GM21423 (cell line): Measurements from ENCODE around the gene FBXO41.

ENCODE experiments used
- ATAC-seq: cut with Tn5 transposase; IDR thresholded peaks from one replicate; pipeline ENCODE4 v1.9.1; 2021; ENCODE audit warnings: mild to moderate bottlenecking, moderate library complexity; ENCODE audit not compliant: unreplicated experiment

The FBXO41 gene, protein sequence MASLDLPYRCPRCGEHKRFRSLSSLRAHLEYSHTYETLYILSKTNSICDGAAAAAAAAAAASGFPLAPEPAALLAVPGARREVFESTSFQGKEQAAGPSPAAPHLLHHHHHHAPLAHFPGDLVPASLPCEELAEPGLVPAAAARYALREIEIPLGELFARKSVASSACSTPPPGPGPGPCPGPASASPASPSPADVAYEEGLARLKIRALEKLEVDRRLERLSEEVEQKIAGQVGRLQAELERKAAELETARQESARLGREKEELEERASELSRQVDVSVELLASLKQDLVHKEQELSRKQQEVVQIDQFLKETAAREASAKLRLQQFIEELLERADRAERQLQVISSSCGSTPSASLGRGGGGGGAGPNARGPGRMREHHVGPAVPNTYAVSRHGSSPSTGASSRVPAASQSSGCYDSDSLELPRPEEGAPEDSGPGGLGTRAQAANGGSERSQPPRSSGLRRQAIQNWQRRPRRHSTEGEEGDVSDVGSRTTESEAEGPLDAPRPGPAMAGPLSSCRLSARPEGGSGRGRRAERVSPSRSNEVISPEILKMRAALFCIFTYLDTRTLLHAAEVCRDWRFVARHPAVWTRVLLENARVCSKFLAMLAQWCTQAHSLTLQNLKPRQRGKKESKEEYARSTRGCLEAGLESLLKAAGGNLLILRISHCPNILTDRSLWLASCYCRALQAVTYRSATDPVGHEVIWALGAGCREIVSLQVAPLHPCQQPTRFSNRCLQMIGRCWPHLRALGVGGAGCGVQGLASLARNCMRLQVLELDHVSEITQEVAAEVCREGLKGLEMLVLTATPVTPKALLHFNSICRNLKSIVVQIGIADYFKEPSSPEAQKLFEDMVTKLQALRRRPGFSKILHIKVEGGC

DNA sequence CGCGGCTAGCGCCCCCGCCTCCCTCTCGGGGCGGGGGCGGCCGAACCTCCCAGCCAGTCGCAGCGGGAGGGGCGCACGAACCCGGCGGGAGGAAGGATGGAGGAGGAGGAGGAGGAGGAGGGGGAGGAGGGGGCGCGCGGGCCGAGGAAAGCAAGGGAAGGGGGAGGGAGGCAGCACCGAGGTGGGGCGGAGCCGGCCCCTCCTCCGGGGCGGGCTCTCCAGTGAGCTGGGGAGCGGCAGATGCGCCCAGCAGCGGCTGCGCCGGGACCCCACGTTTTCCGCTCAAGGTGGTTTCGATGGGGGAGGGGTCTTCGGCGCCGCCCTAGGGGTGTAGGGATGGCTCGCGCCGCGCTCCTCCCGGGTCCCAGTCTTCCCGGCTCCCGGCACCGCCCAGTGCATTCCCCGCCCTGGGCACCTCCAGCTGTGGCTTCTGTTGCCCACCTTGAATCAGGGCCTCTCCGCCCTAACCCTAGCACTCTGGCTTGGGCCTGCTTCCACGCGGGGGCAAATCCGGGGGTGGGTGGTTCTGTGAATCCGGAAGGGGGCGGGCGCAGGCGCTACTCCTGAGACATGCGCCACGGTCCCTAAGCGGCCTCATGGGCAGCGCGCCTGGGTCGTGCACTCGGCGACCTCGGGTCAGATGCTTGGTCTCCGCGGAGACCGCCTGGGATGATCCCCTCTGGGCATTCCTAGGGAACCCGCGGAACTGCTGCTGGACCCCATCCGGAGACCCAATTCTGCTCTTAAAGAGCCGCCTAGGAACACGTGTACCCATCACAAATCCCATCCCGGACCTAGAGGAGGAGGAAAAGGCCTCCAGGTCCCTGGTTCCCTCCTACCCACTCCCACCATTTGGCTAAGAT, at the start of gene FBXO41:
Gene FBXO41, minus strand, starts transcription at position 183 of the 863 bp plus-strand sequence. CDS start 14,848 bp downstream, outside the sequence.
- ATAC-seq: peak; percentile 68

DNA sequence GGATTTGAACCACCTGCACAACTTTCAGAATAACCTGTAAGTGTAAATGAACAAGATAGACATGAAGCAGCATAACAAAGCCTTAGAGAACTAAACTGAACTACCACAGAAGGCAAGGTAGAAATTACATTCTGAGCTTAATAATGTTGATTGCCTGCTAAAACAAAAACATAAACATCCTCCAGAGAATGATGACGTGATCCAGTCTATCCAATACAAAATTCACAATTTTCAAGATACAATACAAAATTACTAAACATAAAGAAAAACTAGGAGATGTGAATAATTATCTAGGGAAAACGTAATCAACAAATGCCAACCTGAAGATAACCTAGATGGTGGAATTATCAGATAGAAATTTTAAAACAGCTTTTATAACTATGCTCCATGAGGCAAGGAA, 49.8 kb upstream of the FBXO41 start:
- no peak for ATAC-seq

DNA sequence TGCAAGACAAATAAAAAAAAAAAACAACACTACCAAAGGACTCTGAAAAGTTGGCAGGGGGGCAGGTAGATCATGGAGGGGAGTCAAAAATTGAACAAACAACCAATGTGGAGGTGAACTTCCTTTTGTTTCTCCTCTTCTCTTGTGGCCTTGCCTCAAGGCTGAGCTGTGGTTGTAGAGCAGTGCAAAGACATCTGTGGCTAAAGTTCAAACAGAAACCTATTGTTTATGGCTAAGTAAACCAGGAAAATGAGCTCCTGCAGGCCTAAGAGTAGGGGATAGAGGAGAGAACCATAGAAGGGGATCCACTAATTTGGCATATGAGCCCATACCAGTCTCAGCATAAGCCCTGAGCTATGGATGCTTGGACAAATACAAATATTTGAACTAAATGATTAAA, 49.3 kb upstream of the FBXO41 start:
- no peak for ATAC-seq

DNA sequence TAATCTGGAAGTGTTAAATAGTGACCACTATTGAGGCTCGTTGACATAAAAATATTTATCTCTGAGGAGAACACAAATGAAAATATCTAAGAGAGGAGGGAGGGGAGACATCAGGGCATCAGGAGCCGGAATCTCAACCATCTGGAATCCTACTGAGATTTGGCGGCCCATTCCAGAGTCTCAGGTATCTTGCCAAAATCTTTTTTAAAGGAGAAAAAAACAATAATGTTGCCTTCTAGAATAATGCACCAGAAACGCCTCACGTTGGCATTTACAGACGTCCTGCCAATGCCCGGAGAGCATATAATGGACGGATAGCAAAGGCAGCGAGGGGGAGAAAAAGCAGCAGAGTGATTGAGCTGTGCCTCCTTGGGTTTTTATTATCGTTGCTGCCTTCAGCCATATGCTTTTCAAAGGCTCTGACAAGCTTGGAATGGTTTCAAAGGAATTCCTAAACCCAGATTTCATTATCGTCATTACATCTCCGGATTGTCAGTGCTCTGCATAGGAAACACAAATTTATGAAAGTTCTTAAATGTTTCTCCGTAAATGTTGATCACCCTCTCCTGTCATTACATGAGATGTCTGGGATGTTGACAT, 39.9 kb upstream of the FBXO41 start:
- ATAC-seq: no peak

DNA sequence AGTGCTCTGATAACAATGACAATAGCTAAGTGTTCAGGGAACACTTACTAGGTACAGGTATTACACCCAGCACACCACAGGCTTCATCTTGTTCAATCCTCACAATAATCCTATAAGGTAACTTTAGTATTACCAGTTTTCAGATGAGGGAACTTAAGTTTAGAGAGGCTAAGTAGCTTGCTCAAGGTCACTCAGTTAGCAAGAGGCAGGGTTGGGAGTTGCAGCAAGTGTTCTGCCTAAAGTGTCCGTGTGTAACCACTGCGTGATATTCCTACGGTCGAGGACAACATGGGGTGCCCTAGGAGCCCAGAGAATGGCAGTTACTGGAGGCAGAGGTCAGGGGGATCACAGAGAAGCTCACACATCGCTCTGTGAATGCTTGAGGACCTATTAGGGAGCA, 39.3 kb upstream of the FBXO41 start:
- no peak for ATAC-seq

DNA sequence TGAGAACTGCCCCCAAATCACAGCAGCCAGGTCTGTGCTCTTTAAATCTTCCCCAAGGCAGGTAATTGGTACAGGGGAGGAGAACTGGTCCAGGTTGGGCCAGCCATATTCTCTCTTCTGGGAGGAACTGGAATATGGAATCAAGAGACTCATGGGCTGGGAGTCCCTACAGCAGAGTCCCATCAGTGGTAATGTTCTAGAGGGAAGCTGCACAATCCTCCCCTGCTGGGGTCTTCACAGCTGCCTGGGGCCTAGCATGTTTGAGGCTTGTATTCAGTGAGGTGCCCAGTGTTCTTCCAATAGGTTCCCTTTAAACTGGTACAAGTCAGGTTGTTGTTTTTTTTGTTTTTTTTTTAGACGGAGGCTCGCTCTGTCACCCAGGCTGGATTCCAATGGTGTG, 30.2 kb upstream of the FBXO41 start:
- no peak for ATAC-seq

DNA sequence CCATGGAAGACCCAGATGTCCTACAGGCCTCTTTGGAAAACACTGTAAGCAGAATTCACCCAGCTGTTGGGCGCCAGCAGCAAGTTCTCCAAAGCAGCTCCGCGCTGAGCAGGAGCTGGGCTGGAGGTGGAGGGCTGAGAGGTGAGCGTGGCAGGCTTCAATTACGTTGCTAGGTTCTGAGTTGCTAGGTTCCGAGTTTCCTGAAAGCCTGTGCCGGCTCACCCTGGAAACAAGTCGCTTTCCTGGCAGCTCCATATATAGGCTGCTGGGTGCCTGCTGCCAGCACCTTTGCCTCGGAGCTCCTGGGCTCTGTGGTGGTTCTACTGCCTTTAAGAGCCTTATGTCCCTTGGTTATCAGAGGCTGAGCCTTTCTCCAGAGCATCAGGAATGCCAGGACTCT, 23.4 kb upstream of the FBXO41 start:
- ATAC-seq: no peak

DNA sequence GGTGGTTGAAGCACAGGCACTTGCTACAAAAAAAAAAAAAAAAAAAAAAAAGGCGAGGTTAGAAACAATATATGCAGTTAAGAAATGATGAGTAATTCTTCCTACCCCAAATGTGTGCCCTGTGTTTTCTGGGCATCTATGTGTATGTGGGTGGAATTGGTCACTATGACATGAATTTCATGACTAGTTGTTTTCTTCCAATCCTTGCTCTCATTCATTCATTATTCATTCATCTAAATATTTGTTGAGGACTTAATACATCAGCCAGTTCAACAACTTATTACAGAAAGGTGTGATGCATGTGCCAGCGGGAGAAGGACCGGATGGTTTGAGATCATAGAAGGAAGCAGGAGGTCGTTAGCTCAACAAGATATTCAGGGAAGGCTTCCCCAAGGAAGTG, 17.4 kb upstream of the FBXO41 start:
- ATAC-seq: no peak

DNA sequence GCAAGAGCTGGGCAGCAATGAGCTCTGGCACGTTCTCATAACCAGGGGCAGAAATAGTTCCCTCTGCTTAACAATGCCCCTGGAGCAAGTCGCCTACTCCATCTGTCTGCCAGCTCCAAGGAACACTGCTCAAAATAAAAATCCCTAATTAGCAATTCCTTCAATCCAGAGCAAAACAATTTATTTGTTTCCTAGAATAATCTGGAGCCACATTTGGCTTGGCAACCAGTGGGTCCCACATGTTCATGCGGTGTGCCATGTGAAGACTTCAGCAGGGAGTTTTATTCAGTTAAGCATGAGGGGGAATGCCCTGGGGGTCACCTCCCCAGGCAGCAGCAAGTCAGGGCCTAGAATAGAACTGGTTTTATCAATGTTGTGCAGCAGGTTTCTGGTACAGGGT, 16.6 kb upstream of the FBXO41 start:
- ATAC-seq: no peak

DNA sequence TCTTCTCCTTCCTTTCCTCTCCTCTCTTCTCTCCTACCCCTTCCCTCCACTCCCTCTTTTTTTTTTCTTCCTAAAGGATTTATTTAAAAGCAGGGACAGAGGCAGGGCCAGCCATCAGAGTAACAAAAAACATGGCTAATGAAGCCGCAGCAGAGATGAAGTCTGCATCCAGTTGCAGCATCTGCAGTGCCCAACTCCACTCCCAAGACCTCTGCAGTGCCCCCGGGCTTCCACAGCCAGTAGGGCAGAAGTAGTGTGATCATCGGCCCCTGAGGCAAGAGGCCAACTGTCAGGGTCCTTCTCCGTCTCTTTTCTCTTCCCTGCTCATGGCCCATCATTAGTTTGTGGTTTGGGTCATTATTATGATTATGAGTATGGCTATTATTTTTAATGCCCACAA, 13.3 kb upstream of the FBXO41 start:
- no peak for ATAC-seq

DNA sequence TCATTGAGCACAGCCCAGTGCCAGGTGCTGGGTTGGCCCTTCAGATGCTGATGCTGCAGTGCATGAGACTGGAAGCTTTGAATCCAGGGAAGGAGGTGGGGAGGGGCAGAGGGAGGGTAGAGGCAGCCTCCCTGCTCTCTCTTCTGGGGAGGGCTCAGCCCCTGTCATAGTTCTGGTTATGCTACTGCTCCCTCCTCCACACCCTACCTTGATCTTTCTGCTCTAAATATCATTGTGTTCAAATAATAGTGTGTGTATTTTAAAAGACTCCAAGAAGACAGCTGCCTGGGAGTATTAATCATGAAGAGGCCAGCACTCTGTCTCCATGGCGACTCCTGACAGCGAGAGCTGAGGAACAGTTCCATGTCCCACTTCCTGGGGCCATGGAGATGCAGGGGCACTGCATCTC, 12.9 kb upstream of the FBXO41 start:
- no peak for ATAC-seq

DNA sequence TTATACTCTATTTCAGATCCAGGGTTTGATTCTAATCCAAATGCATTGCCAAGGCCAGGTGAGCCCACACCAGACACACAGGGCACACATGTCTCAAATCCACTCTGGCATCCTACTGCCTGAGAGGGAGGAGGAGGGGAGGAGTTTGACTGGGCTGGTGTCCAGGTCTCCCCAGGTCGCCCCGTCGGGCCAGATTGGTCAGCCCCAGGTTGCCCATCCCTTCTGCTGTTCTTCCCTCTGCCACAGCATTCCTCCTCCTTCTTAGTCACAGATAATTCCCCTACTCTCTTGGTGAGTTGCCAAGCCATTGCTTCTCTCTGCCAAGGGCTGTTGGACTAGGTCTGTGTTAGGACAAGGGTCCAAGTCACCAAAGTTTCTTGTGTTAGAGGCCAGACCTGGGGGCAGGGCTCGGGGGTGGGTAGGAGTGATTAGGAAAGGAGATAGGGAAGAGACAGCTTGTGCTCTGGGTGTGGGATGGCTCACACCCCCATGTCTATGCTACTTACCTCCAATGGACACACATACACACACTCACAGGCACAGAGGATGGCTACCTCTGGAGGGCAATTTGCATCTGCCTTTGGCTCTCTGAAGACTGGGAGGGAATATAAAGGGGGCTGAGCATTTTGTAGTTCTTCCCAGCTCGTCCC, 11.6 kb upstream of the FBXO41 start:
- no peak for ATAC-seq

DNA sequence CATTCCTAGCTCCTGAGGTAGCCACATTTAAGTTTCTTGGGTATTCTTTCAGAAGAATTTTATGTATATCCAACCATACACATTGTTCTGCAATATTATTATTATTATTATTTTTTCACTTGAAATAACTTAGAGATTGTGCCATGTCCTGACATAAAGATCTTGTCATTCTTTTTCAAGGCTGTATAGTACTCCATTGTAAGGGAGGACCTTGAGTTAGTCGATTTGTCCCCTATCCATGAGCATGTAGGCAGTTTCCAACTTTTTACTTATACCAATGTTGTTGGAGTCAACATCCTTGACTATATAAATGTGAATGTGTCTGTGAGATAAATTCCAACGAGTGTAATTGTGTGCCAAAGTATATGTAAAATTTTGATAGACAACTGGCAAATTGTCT, 10.0 kb upstream of the FBXO41 start:
- no peak for ATAC-seq

DNA sequence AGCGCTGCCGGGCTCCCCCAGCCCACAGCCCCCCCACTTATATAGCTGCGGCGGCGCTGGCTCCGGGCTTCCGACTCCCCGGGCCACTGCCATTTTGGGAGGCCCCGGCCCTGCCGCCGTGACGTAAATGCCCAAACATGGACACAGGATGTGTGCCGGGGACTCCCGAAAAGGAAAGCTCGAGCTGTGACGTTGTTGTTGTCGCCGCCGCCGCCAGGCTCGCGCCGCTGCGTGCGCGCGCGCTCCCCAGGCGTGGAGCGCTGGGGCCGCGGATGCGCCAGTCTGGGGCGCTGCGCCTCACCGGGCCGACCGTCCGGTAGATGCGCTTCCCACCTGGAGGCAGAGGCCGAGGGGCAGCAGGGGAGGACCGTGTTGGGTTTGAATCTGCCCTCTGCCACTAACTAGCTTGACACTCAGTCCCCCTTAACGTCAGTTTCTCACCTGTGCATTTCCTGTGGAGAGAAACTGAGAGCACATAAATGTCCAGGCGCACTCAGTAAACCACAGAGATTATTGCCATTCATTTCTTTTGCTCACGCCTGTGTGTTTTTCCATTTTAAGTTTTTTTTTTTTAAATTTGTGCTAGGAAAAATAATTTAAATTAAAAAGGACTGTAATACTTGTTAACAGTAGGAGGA, 9.4 kb upstream of the FBXO41 start, which contains the start of gene EGR4:
Gene EGR4, minus strand, starts transcription at position 15 of the 638 bp plus-strand sequence. CDS start 231 bp downstream, outside the sequence.
- peak; percentile 90 for ATAC-seq

DNA sequence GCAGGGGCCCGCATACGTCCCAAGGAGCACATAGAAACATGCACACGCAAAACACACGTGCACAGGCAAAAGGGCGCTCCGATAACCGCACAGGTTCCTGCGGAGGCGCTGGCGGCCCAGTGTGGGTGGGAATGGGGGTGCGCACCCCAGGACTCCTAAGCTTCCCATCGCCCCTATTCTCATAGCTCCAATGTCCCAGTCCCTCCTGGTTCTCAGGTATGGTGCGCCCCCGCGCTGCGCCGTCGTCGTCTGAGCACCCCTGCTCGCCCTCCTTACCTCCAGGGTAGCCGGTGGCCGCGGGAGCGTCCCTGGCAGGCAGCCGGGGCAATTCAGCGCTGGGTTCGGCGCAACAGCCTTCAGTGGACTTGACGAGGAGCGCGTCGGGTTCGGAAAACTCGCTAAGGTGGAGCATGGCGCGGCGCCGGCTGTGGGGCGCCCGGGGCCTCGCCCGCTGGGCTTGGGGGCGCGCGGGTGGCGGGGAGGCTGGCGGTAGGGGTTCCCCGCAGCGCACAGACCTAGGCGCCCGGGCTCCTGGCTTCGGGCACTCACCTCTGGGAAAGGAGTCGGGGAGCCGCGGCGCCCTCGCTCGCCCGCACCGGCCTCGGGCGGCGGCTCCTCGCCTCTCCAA, 8.7 kb upstream of the FBXO41 start:
- ATAC-seq: no peak

DNA sequence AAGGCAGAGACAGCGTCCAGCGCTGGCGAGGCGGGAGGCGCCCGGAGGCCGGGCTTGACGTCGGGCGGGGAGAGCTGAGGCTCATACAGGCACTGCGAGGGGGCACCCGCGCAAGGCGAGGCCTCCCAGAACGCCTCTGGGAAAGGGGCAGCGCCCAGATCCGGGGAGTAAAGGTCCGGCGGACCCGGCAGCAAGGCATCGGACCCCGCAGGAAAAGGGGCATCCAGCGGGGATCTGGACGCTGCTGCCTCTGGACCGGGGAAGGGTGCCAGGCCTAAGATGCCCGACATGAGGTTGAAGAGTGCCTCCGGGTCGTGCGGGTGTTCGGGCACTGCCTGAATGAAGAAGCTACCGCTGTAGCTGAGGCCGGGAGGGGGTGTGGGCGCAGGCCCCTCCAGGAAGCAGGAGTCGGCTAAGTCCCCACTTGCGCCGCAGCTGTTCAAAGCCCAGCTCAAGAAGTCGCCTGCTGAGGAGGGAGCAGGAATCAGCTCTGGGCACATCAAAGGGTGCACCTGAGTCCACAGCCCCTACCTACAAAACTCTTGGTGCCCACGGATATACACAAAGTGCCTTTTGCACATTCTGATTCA, 8.1 kb upstream of the FBXO41 start:
- ATAC-seq: no peak

DNA sequence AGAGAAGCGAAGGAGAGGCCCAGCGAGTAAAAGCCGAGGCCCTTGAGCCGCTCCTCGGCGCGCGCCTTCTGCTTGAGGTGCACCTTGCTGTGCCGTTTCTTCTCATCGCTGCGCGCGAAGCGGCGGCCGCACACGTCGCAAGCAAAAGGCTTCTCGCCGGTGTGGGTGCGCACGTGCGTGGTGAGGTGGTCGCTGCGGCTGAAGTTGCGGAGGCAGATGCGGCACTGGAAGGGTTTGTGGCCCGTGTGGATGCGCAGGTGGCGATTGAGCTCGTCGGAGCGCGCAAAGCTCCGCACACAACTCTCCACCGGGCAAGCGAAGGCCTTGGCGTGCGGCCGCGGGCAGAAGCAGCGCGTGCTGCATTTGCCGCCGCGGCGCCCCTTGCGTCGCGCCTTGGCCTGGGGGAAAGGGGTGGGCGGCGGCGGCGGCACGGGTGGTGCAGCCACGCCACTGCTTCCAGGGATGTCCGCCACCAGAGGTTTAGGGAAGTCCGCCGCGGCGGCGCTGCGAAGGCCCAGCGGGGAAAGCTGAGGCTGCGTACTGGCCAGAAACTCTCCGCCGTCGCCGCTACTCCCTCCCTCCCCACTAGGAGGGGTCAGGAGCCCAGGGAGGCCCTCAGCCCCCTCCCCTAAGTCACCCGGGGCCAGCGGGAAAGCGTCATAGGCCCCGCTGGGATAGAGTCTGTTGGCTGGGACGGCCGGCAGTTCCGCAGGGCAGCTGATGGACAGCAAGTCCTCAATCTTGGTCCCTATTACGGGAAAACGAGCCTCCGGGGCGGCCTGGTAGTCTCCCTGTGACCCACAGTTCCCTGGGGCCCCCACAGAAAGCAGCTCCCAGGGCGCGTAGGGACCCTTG, 7.4 kb upstream of the FBXO41 start:
- no peak for ATAC-seq

DNA sequence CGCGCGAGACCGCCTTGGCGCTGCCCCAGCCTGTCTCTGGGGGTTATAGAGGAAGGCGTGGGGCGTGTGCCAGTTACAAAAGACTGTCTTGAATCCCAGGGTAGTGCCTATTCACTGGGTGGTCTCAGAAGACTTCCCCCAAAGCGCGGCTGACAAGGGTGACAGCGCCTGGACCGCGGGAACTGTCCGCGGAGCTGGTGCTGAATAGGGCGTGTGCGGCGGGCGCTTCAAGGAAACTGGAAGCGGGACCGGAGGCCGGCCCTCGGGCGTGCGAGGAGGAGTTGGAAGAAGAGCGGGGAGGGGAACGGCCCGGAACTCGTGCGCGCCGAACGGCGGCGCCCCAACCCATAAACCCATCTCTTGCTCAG, 6.8 kb upstream of the FBXO41 start:
- no peak for ATAC-seq
